Activated CD4-positive, CD25-positive, alpha-beta regulatory T cell (primary cell): Measurements from ENCODE around the gene FLT1.

Experiments
- DNase-seq, 4 experiments: peaks; one replicate each; lab custom pipeline; 2025; lab: John Stamatoyannopoulos, UW

The FLT1 gene

GRCh38 chr13:28387740-28388501, 107.0 kb downstream of the FLT1 start:
- no peak for DNase-seq

GRCh38 chr13:28385362-28385761, 109.6 kb downstream of the FLT1 start:
- DNase-seq, result no peak

- DNase-seq, result no peak
Measured at GRCh38 chr13:28384789-28385188, 110.1 kb downstream of the FLT1 start.

DNA sequence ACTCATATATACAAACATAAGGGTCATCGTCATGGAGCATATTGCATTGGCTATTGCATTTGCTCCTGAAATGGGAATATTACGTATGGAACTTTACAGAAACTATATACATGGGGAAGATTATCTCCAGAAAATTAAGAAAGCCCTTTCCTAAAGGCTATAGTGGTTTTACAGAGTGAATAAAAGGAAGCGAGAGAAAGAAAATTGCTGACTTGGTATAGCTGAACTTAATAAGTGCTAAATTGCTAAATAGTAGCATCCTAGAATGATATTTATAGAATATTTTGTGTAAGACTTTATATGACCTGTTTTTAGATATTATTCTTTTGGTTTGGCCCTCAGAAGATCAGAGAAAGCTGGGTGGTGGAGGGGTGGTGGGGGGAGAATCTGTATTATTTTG, 114.6 kb downstream of the FLT1 start:
- DNase-seq, result no peak

GRCh38 chr13:28379371-28380083, 115.4 kb downstream of the FLT1 start:
- DNase-seq, result no peak

DNA sequence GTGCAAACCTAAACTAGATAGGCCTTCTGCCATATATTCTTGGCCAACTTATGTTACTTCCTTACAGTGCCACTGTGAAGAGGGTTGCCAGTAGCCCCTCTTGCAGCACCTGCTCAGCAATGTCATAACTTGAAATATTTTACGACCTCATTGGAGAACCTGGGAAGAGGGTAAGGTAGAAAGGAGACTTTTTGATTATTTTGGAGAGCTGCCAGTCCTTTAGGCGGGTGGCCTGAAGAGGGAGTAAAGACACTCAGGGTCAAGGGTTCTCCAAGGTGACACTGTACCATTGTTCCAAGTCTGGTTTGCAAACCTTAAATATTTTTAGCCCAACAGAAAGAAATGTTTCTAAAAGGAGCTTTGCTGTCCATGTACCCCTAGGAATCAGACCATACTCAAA, 118.3 kb downstream of the FLT1 start:
- no peak for DNase-seq

DNA sequence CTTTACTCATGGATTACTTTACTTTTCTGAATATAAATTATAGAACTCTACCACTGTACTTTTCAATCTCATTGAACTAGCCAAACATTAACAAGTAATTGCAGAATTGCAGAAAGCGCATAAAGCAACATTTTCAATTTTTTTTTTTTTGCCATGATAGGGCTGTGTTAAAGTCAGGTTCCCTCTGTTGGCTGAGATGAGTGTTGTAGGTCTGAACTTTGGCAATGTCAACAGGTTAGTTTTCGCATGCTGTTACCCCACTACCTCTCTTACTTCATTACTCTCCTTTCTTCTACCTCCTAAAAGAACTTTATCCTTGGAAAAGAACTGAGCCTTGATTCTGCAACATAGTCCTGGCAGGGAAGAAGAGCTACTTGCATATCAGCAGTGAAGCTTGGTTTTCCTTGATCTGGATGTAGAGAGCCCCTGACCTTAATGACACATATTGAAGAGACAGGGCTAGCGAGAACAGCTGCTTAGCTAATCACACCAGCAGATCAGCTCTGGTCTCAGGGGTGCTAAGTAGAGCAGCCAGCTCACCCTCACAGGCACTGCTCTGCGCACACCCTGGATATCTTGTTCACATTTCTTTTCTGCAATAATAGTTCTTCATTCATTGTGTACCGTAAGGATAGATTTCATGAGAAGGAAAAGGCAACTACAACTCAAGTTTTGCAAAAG, 119.5 kb downstream of the FLT1 start:
- DNase-seq, result no peak

GRCh38 chr13:28373810-28374209, 121.1 kb downstream of the FLT1 start:
- DNase-seq, result no peak

DNA sequence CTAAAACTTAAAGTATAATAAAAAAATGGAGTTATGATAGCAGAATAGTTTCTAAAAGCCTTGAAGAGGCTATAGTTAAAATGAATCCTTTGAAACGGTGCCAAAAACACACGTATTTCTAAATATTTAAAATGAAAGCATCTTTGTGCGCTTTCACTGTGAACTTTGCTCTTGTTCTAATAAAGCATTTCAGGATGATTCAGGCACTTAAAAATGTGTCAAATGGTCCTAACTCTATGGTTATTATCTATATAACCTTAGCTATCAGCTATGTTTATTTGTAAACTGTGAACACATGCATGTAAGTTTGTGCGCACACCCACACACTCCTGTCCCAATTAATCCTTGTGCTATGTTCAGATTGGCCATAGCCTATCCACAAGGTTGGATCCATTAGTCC, 124.5 kb downstream of the FLT1 start:
- no peak for DNase-seq

DNA sequence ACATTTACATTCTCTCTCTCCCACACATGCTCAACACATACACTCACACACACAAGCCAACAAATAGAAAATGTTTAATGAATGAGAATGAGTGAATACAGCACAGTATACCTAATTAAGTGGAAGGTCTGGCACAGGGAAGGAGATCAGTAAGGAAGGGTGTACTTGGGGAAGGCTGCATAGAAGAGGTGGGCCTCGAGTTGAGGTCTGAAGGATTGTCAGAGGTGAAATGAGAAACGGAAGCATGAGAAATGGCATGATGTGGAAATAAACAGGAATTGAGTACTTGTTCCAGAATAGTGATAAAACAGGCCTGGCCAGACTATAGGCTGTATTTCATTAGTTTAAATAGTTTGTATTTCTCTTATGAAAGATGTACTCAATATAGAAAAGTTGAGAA, 136.2 kb downstream of the FLT1 start:
- DNase-seq, result no peak

GRCh38 chr13:28357911-28358433, 137.0 kb downstream of the FLT1 start:
- no peak for DNase-seq

GRCh38 chr13:28357247-28357825, 137.6 kb downstream of the FLT1 start:
- no peak for DNase-seq

GRCh38 chr13:28356561-28357021, 138.3 kb downstream of the FLT1 start:
- DNase-seq, result no peak

- DNase-seq, result no peak
Measured at GRCh38 chr13:28355822-28356371, 139.0 kb downstream of the FLT1 start.

DNA sequence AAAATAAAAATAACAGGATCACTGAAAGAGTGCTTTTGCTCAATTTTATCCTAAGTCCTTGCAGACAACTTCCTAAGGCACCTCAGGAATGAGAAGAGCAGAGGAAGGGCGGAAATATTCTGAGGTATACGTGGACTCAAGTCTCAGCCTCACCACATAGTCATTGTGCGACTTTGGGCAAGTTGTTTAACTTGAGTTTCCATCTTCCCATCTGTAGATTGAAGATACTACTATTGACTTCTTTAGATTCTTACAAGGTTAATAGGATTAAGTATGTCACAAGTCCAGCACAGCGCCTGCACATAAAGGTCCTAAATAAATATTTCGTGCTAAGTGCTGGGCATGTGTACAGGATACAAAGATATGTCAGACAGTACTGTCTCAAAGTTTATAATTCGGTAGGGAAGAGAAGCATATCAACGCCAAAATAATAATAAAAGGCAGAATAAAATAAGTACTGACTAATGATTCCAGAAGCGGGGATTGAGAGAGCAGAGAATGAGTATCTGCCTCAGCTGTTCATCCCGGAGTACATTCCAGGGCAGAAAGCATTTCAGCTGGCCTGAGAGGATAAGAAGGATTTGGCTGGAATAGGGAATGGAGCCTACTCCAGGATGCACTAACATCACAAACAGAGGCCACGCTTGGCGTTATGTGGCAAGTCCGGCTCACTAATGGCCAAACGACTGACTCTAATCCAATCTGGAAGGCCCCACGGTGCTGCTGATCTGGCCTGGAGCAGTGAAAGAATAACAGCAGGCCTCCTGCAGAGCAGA, 139.7 kb downstream of the FLT1 start:
- no peak for DNase-seq

GRCh38 chr13:28353679-28354078, 141.2 kb downstream of the FLT1 start:
- no peak for DNase-seq

- DNase-seq, result no peak
Measured at GRCh38 chr13:28349907-28350654, 144.8 kb downstream of the FLT1 start.

- DNase-seq, result no peak
Measured at GRCh38 chr13:28349371-28349770, 145.6 kb downstream of the FLT1 start.

DNA sequence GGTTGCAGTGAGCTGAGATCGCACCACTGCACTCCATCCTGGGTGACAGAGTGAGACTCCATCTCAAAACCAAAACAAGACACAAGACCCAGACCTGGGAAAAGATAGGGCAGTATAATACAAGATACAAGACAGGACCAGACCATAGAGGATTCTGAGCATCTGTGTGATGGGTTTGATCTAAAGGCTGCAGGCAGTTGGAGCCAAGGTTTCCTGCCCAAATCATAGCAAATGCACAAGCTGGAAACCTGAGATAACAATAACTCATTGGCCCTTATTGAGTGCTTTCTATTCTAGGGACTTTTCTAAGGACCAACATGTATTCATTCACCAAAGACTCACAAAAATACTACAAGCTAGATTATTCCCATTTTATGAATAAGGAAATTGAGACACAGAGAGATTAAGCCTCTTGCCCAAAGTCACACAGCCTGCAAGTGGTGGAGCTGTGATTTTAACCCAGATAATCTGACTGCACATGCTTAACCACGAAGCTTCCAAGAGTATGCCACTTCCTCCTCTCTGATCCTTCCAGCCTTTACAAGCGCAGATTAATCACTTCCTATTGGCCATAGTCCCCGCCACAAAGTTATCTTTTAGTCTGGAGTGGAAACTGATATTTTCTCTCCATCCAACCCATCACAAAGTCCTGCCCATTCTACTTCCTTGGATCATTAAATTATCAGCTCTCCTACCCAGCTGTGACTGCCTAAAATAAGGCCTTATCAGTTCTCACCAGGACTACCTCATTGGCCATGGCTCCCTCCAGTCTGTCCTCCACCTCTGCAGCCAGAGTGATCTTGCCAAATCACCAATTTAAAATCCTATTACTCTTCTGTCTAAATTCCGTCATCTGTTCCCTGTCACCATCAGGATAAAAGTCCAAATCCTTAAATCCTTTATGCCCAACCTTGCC, 147.2 kb downstream of the FLT1 start:
- DNase-seq, result no peak
